Measurements from ENCODE around the gene TMCO4. TPM values are rescaled to one million over a fixed set of nuclear protein-coding genes. Genes with fewer than 3 reads are reported as not detected.

Gene TMCO4
- total and polyA plus RNA-seq, 2 of the 4 experiments (the other 2 are of a cell fraction): 7.3 to 8.6 TPM

GRCh38 chr1:19720174-19720573 lies 79.5 kb downstream of the TMCO4 start:
- intact Hi-C loops (cut with micrococcal nuclease): no loop called here
- CTCF ChIA-PET: no interaction called here

More at GRCh38 chr1:19720174-19720573, 79.5 kb downstream of the TMCO4 start:
- Histone ChIP-seq H2BK120ac (ENCODE audit: low read depth, low read length) (no peak overlapping the region), H3K36me3 (ENCODE audit: control insufficient read depth, insufficient read depth, low read length) (no peaks in the 10 kb centered on the region; the same call in 1 of the 2 replicates), H2BK20ac (ENCODE audit: low read depth, low read length) (no peak overlapping the region), H3K9ac (ENCODE audit: low read depth, low read length) (no peak overlapping the region), H3K4ac (ENCODE audit: low read depth, low read length) (no peak overlapping the region), H3K79me1 (ENCODE audit: low read depth in 1 of 2, low read length in 2 of 2) (no peaks in the 10 kb centered on the region), H2AK5ac (ENCODE audit: low read depth, low read length) (no peak overlapping the region), H3K14ac (replicated peaks; ENCODE audit: low read depth, low read length) (no peak overlapping the region), H3K9me1 (ENCODE audit: insufficient read depth, low read length) (peaks cover 2% of the 10 kb centered on the region; the same call in 1 of the 2 replicates), H3K9me3 (ENCODE audit: control insufficient read depth, insufficient read depth, low read length) (no peaks in the 10 kb centered on the region), H3K27ac (ENCODE audit: insufficient read depth, low read length) (no peak overlapping the region), H3K4me1 (ENCODE audit: control insufficient read depth, insufficient read depth, low read length) (no peaks in the 10 kb centered on the region), H3K27me3 (ENCODE audit: control insufficient read depth, insufficient read depth, low read length) (no peaks in the 10 kb centered on the region), H2BK15ac (ENCODE audit: low read depth, low read length) (no peak overlapping the region), H3K4me3 (ENCODE audit: insufficient read depth, low read depth, low read length) (no peak overlapping the region), H2AK9ac (replicated peaks; ENCODE audit: low read depth, low read length, poor library complexity) (no peak overlapping the region), H2BK5ac (ENCODE audit: low read depth, low read length, poor library complexity, severe bottlenecking) (no peak overlapping the region), H4K8ac (ENCODE audit: low read depth in 2 of 2, low read length in 2 of 2) (no peak overlapping the region), H4K91ac (ENCODE audit: insufficient read depth, low read depth, low read length) (no peak overlapping the region), H3K23ac (ENCODE audit: low read depth, low read length) (no peak overlapping the region), H2AFZ (replicated peaks; ENCODE audit: low read length, poor library complexity) (no peak overlapping the region), H4K5ac (ENCODE audit: low read depth, low read length) (no peak overlapping the region), H3K4me2 (ENCODE audit: low read depth, low read length) (no peak overlapping the region), H3K56ac (ENCODE audit: extremely low read depth, insufficient read depth, low read length) (no peak overlapping the region), H3K18ac (ENCODE audit: low read depth, low read length) (no peak overlapping the region), H4K20me1 (ENCODE audit: insufficient read depth, low read length) (no peaks in the 10 kb centered on the region)
- BruUV-seq (replicated peaks): no TSS peak
- dilution Hi-C loops (cut with HindIII; ENCODE audit: low sequenced_read_pairs, unreplicated experiment) (no loop called here), in situ Hi-C loops (cut with MboI; ENCODE audit: low sequenced_read_pairs) (no loop called here)
- no peak for ATAC-seq (ENCODE audit: low read depth)
- POLR2A ChIA-PET (ENCODE audit: unreplicated experiment): no interaction called here
- WGBS, 2 experiments (ENCODE audit: extremely low coverage in 2 of 2, insufficient read length in 1 of 2): no CpG with 5 or more reads among the region's 4 CpGs
- DNase-seq: no peak
- TF ChIP-seq POLR2A (IDR thresholded peaks at IDR 0.05; ENCODE audit: low read depth, low read length) (no peak), SMC3 (IDR thresholded peaks at IDR 0.05; ENCODE audit: low read depth, low read length) (no peak), ELK1 (IDR thresholded peaks at IDR 0.05; ENCODE audit: borderline replicate concordance, low read depth, low read length) (no peak), MAZ (IDR thresholded peaks at IDR 0.05; ENCODE audit: borderline replicate concordance, low read depth, low read length) (no peak), MAFK (IDR thresholded peaks at IDR 0.05; ENCODE audit: low read depth, low read length) (no peak), USF2 (IDR thresholded peaks at IDR 0.05; ENCODE audit: low read depth, low read length) (no peak), NFE2L2 (IDR thresholded peaks at IDR 0.05; ENCODE audit: low read depth, low read length) (no peak), RFX5 (IDR thresholded peaks at IDR 0.05; ENCODE audit: low read depth, low read length) (no peak), CEBPB (IDR thresholded peaks at IDR 0.05; ENCODE audit: low read depth, low read length) (no peak), BHLHE40 (IDR thresholded peaks at IDR 0.05; ENCODE audit: low read depth, low read length) (no peak), RAD21 (IDR thresholded peaks at IDR 0.05; ENCODE audit: low read length) (no peak), CHD1 (IDR thresholded peaks at IDR 0.05; ENCODE audit: low read depth, low read length) (no peak)
